GM13976 (cell line): ENCODE results near the gene MLC1.

Experiments used
- DNase-seq: peaks from one replicate; pipeline ENCODE4 v3.0.0; 2012; ENCODE audit warnings: low spot score
- in situ Hi-C: fragments of 300-500 bp; cut with MboI; formaldehyde crosslinking; loops from one replicate; pipeline ENCODE4 v1.12.0; 2022; ENCODE audit warnings: low sequenced_read_pairs, mixed read lengths, inconsistent platforms; ENCODE audit not compliant: unreplicated experiment
- TF ChIP-seq, protein P1 (sequence below): IDR thresholded peaks from 2 replicates; pipeline ENCODE4 v1.5.1; 2012; ENCODE audit warnings: borderline replicate concordance, mild to moderate bottlenecking; ENCODE audit not compliant: insufficient read depth; ENCODE audit errors: extremely low read depth, missing control alignments, control extremely low read depth

The MLC1 gene

GRCh38 chr22:50009765-50010675 lies 75.2 kb downstream of the MLC1 start:
- DNase-seq: peak; percentile 64
- in situ Hi-C loops: no loop called here
- TF ChIP-seq, protein P1, sequence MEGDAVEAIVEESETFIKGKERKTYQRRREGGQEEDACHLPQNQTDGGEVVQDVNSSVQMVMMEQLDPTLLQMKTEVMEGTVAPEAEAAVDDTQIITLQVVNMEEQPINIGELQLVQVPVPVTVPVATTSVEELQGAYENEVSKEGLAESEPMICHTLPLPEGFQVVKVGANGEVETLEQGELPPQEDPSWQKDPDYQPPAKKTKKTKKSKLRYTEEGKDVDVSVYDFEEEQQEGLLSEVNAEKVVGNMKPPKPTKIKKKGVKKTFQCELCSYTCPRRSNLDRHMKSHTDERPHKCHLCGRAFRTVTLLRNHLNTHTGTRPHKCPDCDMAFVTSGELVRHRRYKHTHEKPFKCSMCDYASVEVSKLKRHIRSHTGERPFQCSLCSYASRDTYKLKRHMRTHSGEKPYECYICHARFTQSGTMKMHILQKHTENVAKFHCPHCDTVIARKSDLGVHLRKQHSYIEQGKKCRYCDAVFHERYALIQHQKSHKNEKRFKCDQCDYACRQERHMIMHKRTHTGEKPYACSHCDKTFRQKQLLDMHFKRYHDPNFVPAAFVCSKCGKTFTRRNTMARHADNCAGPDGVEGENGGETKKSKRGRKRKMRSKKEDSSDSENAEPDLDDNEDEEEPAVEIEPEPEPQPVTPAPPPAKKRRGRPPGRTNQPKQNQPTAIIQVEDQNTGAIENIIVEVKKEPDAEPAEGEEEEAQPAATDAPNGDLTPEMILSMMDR: no peak
